IPS-18c (cell line): ENCODE results near the gene SLITRK6.

Source experiments
- H3K4me3 ChIP-seq: 2 replicates; pipeline ENCODE4 v1.7.0; 2013; ENCODE audit warnings: low read depth, mild to moderate bottlenecking, low read length, moderate library complexity; ENCODE audit not compliant: insufficient read depth
- H3K9me3 ChIP-seq: one replicate; pipeline ENCODE4 v1.6.1; 2013; ENCODE audit warnings: mild to moderate bottlenecking, low read length, moderate library complexity; ENCODE audit not compliant: control insufficient read depth, insufficient read depth

The SLITRK6 gene, protein sequence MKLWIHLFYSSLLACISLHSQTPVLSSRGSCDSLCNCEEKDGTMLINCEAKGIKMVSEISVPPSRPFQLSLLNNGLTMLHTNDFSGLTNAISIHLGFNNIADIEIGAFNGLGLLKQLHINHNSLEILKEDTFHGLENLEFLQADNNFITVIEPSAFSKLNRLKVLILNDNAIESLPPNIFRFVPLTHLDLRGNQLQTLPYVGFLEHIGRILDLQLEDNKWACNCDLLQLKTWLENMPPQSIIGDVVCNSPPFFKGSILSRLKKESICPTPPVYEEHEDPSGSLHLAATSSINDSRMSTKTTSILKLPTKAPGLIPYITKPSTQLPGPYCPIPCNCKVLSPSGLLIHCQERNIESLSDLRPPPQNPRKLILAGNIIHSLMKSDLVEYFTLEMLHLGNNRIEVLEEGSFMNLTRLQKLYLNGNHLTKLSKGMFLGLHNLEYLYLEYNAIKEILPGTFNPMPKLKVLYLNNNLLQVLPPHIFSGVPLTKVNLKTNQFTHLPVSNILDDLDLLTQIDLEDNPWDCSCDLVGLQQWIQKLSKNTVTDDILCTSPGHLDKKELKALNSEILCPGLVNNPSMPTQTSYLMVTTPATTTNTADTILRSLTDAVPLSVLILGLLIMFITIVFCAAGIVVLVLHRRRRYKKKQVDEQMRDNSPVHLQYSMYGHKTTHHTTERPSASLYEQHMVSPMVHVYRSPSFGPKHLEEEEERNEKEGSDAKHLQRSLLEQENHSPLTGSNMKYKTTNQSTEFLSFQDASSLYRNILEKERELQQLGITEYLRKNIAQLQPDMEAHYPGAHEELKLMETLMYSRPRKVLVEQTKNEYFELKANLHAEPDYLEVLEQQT

DNA sequence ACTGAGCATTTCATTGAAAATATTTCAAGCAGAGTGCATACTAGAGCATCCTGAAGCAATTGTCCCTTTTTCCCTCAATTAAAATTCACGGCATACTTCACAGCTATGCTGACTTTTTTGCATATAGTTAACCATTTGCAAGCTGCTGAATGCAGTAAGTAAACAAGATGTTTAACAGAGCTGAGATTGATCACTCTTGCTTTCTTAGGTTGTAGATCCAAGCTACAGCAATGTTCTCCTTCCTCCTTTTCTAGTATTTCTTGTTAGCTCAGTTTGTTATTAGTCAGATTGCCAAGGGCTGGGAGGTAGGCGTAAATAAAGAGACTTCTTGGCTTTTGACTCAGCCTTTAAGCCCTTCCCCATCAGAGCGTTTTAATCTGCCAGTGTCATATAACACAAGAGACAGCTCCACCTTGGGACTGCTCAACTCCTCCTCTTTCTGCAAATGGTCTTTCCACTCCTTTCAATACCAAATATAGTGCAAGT is at the start of gene SLITRK6:
SLITRK6 (minus strand) TSS at position 323 of the 486 bp plus-strand sequence. CDS start 2,911 bp downstream, outside the sequence.
- H3K4me3 ChIP-seq = no peak within 1 kb of the TSS
- no peaks in the 10 kb centered on the region for H3K9me3 ChIP-seq

GRCh38 chr13:85847012-85847411 is 47.8 kb upstream of the SLITRK6 start:
- Histone ChIP-seq H3K4me3 (no peak overlapping the region), H3K9me3 (peaks cover 2% of the 10 kb centered on the region)

DNA sequence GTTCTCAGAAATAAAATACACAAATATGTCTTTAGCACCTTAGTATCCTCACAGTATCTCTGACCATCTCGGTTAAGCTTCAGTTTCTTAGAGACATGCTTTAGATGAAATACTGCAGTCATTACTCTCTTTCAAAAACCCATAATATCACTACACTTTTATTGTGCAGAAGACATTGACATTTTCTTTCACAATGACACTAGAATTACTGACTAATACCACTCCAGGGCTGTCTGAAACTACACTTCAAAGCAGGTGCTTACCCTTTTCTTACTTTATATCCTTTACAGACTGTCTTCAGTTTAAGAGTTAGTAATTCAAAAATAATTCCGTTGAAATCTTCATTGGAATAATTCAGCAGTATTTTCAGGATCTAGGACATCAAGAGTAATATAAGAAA is 42.2 kb upstream of the SLITRK6 start:
- Histone ChIP-seq H3K9me3 (no peaks in the 10 kb centered on the region), H3K4me3 (no peak overlapping the region)

- no peak overlapping the region for H3K4me3 ChIP-seq
- H3K9me3 ChIP-seq = no peaks in the 10 kb centered on the region
Observed at GRCh38 chr13:85833921-85834320, 34.7 kb upstream of the SLITRK6 start.

DNA sequence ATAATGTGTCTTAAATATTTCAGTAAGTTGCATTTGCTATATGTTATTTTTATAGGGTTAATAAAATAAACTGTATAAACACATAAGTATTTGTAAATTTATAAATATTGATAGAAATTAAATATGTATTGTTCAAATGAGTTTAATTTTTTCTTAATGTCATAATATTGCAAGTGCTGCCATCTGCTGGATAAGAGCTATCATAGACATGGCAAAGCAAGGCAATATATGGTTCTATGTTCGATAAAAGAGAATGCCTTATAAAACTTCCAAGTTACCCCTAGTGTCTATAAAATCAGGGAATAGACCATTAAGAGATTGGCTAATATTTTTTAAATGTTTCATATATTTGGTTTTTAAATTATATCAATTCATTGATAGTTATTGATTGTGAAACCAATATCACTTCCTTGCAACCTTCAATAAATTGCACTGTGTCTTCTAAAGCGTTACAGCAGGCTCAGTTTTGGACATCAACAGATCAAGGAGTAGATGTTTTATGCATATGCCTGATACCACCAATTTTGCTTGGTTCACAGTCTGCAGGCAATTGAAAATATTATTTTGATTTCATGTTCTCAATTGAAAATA is 29.0 kb upstream of the SLITRK6 start:
- Histone ChIP-seq H3K4me3 (no peak overlapping the region), H3K9me3 (no peaks in the 10 kb centered on the region)

- Histone ChIP-seq H3K9me3 (no peaks in the 10 kb centered on the region), H3K4me3 (no peak overlapping the region)
Observed at GRCh38 chr13:85825454-85825853, 26.2 kb upstream of the SLITRK6 start.

GRCh38 chr13:85823832-85824231 is 24.6 kb upstream of the SLITRK6 start:
- Histone ChIP-seq H3K4me3 (no peak overlapping the region), H3K9me3 (no peaks in the 10 kb centered on the region)

GRCh38 chr13:85819513-85819912 is 20.3 kb upstream of the SLITRK6 start:
- Histone ChIP-seq H3K4me3 (no peak overlapping the region), H3K9me3 (no peaks in the 10 kb centered on the region)

GRCh38 chr13:85816413-85816812 is 17.2 kb upstream of the SLITRK6 start:
- Histone ChIP-seq H3K9me3 (no peaks in the 10 kb centered on the region), H3K4me3 (no peak overlapping the region)

- Histone ChIP-seq H3K9me3 (no peaks in the 10 kb centered on the region), H3K4me3 (no peak overlapping the region)
Observed at GRCh38 chr13:85812282-85812681, 13.1 kb upstream of the SLITRK6 start.

- H3K4me3 ChIP-seq = no peak overlapping the region
- H3K9me3 ChIP-seq = no peaks in the 10 kb centered on the region
Observed at GRCh38 chr13:85808811-85809210, 9.6 kb upstream of the SLITRK6 start.

DNA sequence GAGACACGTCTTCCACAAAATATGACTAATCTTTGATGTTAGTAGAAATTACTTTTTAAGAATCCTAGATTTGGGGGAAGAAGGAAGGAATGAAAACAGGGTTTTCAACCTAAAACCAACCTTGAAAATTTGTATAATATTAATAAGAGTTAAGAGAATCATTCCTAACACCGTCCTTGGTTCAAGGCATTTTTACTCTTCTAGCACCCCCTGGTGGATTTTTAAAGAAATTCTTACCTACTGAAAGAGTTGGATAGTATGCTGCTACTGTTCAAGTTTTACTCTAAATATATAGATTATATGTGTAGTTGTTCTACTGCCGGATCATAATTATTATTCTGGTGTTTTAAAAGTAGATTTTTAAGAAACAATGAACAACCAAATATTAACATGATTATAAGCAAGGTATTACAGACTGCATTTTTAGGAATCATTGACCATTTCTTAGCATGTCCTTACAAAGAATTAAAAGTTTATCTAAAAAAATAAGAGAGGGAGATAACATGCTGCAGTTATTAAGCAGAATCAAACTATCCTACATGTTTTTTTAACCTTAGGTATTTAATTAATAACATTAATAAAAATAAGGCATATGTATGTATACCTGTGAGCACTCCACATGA is 7.4 kb upstream of the SLITRK6 start:
- Histone ChIP-seq H3K9me3 (no peaks in the 10 kb centered on the region), H3K4me3 (no peak overlapping the region)

- Histone ChIP-seq H3K4me3 (no peak overlapping the region), H3K9me3 (no peaks in the 10 kb centered on the region)
Observed at GRCh38 chr13:85798556-85798955, 663 bp downstream of the SLITRK6 start.

GRCh38 chr13:85797311-85797710 is 1.9 kb downstream of the SLITRK6 start:
- Histone ChIP-seq H3K4me3 (no peak overlapping the region), H3K9me3 (no peaks in the 10 kb centered on the region)

- Histone ChIP-seq H3K4me3 (no peak overlapping the region), H3K9me3 (no peaks in the 10 kb centered on the region)
Observed at GRCh38 chr13:85785205-85785604, 14.0 kb downstream of the SLITRK6 start.

GRCh38 chr13:85772367-85772766 is 26.9 kb downstream of the SLITRK6 start:
- Histone ChIP-seq H3K9me3 (no peaks in the 10 kb centered on the region), H3K4me3 (no peak overlapping the region)

DNA sequence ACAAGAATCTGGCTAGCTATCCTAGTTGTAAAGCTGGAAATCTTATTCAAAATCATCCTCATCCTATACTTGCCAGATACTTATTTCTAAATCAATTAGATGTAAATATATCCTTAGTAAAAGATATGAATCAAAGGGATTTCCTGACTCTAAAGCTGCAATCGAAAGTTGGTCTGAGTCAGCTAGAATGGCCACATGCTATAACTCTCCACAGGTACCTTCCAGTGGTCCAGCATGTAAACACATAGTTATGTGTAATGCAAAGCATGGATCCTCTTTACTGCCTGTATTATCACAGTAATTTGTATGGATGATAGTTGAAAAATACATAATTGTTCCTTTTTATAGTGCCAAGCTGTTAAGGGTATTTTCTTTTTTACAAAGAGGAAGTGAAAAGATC is 27.4 kb downstream of the SLITRK6 start:
- Histone ChIP-seq H3K9me3 (no peaks in the 10 kb centered on the region), H3K4me3 (no peak overlapping the region)
